Measurements from ENCODE around the gene ARHGAP15.

Gene ARHGAP15

GRCh38 chr2:143729296-143729814 lies 600.1 kb downstream of the ARHGAP15 start:
- H4K20me1 ChIP-seq, result no peaks in the 10 kb centered on the region
- no peaks in the 10 kb centered on the region for H3K4me1 ChIP-seq
- H3K4me2 ChIP-seq, result no peak overlapping the region
- TF ChIP-seq Cebpa-rat (IDR thresholded peaks at IDR 0.05), result no peak
- no peak overlapping the region for H3K27ac ChIP-seq
- H3K36me3 ChIP-seq, result no peaks in the 10 kb centered on the region
- no peaks in the 10 kb centered on the region for H3K9me3 ChIP-seq
- H3K4me3 ChIP-seq, result no peak overlapping the region
- no peaks in the 10 kb centered on the region for H3K27me3 ChIP-seq
- no peak overlapping the region for H3K9ac ChIP-seq

GRCh38 chr2:143730155-143730952 lies 601.1 kb downstream of the ARHGAP15 start:
- Histone ChIP-seq H3K27ac (no peak overlapping the region), H3K36me3 (no peaks in the 10 kb centered on the region), H3K9ac (no peak overlapping the region), H3K4me1 (no peaks in the 10 kb centered on the region), H3K9me3 (no peaks in the 10 kb centered on the region), H4K20me1 (no peaks in the 10 kb centered on the region), H3K27me3 (no peaks in the 10 kb centered on the region), H3K4me3 (no peak overlapping the region), H3K4me2 (no peak overlapping the region)
- no peak for TF ChIP-seq Cebpa-rat (IDR thresholded peaks at IDR 0.05)

GRCh38 chr2:143730953-143731260 lies 601.7 kb downstream of the ARHGAP15 start:
- no peaks in the 10 kb centered on the region for H3K9me3 ChIP-seq
- no peak overlapping the region for H3K4me2 ChIP-seq
- no peak overlapping the region for H3K9ac ChIP-seq
- H3K36me3 ChIP-seq, result no peaks in the 10 kb centered on the region
- no peaks in the 10 kb centered on the region for H3K27me3 ChIP-seq
- no peak overlapping the region for H3K4me3 ChIP-seq
- no peak for TF ChIP-seq Cebpa-rat (IDR thresholded peaks at IDR 0.05)
- no peak overlapping the region for H3K27ac ChIP-seq
- H4K20me1 ChIP-seq, result no peaks in the 10 kb centered on the region
- H3K4me1 ChIP-seq, result no peaks in the 10 kb centered on the region

GRCh38 chr2:143732076-143732475 lies 602.9 kb downstream of the ARHGAP15 start:
- no peaks in the 10 kb centered on the region for H3K27me3 ChIP-seq

GRCh38 chr2:143732871-143733270 lies 603.7 kb downstream of the ARHGAP15 start:
- Histone ChIP-seq H3K36me3 (no peaks in the 10 kb centered on the region), H3K4me2 (no peak overlapping the region), H4K20me1 (no peaks in the 10 kb centered on the region), H3K4me1 (no peaks in the 10 kb centered on the region), H3K27ac (no peak overlapping the region), H3K9ac (no peak overlapping the region), H3K9me3 (no peaks in the 10 kb centered on the region), H3K27me3 (no peaks in the 10 kb centered on the region), H3K4me3 (no peak overlapping the region)
- no peak for TF ChIP-seq Cebpa-rat (IDR thresholded peaks at IDR 0.05)

More at GRCh38 chr2:143732076-143732475, 602.9 kb downstream of the ARHGAP15 start:
- no peaks in the 10 kb centered on the region for H3K36me3 ChIP-seq
- no peak overlapping the region for H3K4me3 ChIP-seq
- no peak overlapping the region for H3K9ac ChIP-seq
- no peaks in the 10 kb centered on the region for H3K4me1 ChIP-seq
- H3K4me2 ChIP-seq, result no peak overlapping the region
- H4K20me1 ChIP-seq, result no peaks in the 10 kb centered on the region
- no peaks in the 10 kb centered on the region for H3K9me3 ChIP-seq
- H3K27ac ChIP-seq, result no peak overlapping the region
- TF ChIP-seq Cebpa-rat (IDR thresholded peaks at IDR 0.05), result no peak

- Histone ChIP-seq H3K4me1 (no peaks in the 10 kb centered on the region), H3K4me2 (no peak overlapping the region), H3K9ac (no peak overlapping the region), H3K36me3 (no peaks in the 10 kb centered on the region), H3K4me3 (no peak overlapping the region), H3K27ac (no peak overlapping the region), H3K9me3 (no peaks in the 10 kb centered on the region), H4K20me1 (no peaks in the 10 kb centered on the region), H3K27me3 (no peaks in the 10 kb centered on the region)
- no peak for TF ChIP-seq Cebpa-rat (IDR thresholded peaks at IDR 0.05)
These were observed 605.3 kb downstream of the ARHGAP15 start for GRCh38 chr2:143734507-143734906.

GRCh38 chr2:143736904-143737303 lies 607.7 kb downstream of the ARHGAP15 start:
- no peak overlapping the region for H3K4me2 ChIP-seq
- no peak overlapping the region for H3K4me3 ChIP-seq
- no peaks in the 10 kb centered on the region for H3K27me3 ChIP-seq
- H3K9ac ChIP-seq, result no peak overlapping the region
- H3K27ac ChIP-seq, result no peak overlapping the region
- no peaks in the 10 kb centered on the region for H3K36me3 ChIP-seq
- TF ChIP-seq Cebpa-rat (IDR thresholded peaks at IDR 0.05), result no peak
- no peaks in the 10 kb centered on the region for H3K4me1 ChIP-seq
- H4K20me1 ChIP-seq, result no peaks in the 10 kb centered on the region
- no peaks in the 10 kb centered on the region for H3K9me3 ChIP-seq

- no peak for TF ChIP-seq Cebpa-rat (IDR thresholded peaks at IDR 0.05)
- Histone ChIP-seq H3K36me3 (no peaks in the 10 kb centered on the region), H3K4me3 (no peak overlapping the region)
These were observed 611.2 kb downstream of the ARHGAP15 start for GRCh38 chr2:143740431-143740830.

GRCh38 chr2:143741205-143741604 lies 612.0 kb downstream of the ARHGAP15 start:
- Histone ChIP-seq H3K4me2 (no peak overlapping the region), H3K27ac (no peak overlapping the region), H3K9ac (no peak overlapping the region), H3K4me3 (no peak overlapping the region), H3K9me3 (no peaks in the 10 kb centered on the region), H4K20me1 (no peaks in the 10 kb centered on the region), H3K4me1 (no peaks in the 10 kb centered on the region), H3K36me3 (no peaks in the 10 kb centered on the region), H3K27me3 (no peaks in the 10 kb centered on the region)
- no peak for TF ChIP-seq Cebpa-rat (IDR thresholded peaks at IDR 0.05)

More at GRCh38 chr2:143740431-143740830, 611.2 kb downstream of the ARHGAP15 start:
- Histone ChIP-seq H3K9me3 (no peaks in the 10 kb centered on the region), H3K9ac (no peak overlapping the region), H3K4me2 (no peak overlapping the region), H4K20me1 (no peaks in the 10 kb centered on the region), H3K27ac (no peak overlapping the region), H3K4me1 (no peaks in the 10 kb centered on the region), H3K27me3 (no peaks in the 10 kb centered on the region)

- H4K20me1 ChIP-seq, result no peaks in the 10 kb centered on the region
- no peaks in the 10 kb centered on the region for H3K36me3 ChIP-seq
- H3K27me3 ChIP-seq, result no peaks in the 10 kb centered on the region
- no peak overlapping the region for H3K27ac ChIP-seq
- H3K4me1 ChIP-seq, result no peaks in the 10 kb centered on the region
- no peak for TF ChIP-seq Cebpa-rat (IDR thresholded peaks at IDR 0.05)
- no peak overlapping the region for H3K4me3 ChIP-seq
- no peaks in the 10 kb centered on the region for H3K9me3 ChIP-seq
- H3K4me2 ChIP-seq, result no peak overlapping the region
- H3K9ac ChIP-seq, result no peak overlapping the region
These were observed 613.4 kb downstream of the ARHGAP15 start for GRCh38 chr2:143742581-143742980.

Measured in BLaER1 (cell line).